ENCODE measurements around the gene MARCKS. TPM values are rescaled to one million over a fixed set of nuclear protein-coding genes. Genes with fewer than 3 reads are reported as not detected.

MARCKS gene
- total RNA-seq, 2 experiments from 2014 or later = 0.04 TPM; not detected in 1

DNA sequence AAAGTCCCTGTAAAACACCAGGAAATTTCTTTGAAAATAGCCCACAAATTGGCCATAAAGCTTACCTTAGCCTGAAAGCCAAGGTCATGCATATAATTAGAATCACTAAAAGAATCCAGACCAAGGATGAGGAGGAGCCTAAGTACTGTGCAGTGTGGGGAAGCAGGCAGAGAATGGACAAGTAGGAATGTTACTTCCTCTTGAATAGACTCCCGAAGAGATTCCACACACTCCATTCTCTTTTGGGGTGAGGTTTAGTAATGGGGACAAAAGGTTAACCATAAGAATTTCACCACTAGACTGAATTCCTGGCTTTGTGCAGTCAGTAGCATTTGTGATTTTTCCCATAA, 27.5 kb upstream of the MARCKS start:
- ChIA-PET CTCF (no interaction called here), POLR2A (no interaction called here)
- no peaks in the 10 kb centered on the region for H3K36me3 Mint-ChIP-seq (ENCODE audit: low read depth)
- no peak overlapping the region for H3K27ac Mint-ChIP-seq
- DNase-seq = no peak
- H3K27me3 Mint-ChIP-seq = no peaks in the 10 kb centered on the region
- H3K4me1 Mint-ChIP-seq = no peaks in the 10 kb centered on the region
- H3K4me3 Mint-ChIP-seq = no peak overlapping the region
- no peaks in the 10 kb centered on the region for H3K9me3 Mint-ChIP-seq

GRCh38 chr6:113830140-113830539, 27.0 kb upstream of the MARCKS start:
- POLR2A ChIA-PET = no interaction called here
- Mint-ChIP-seq H3K27ac (no peak overlapping the region), H3K27me3 (no peaks in the 10 kb centered on the region), H3K36me3 (ENCODE audit: low read depth) (no peaks in the 10 kb centered on the region), H3K4me3 (no peak overlapping the region), H3K9me3 (no peaks in the 10 kb centered on the region), H3K4me1 (no peaks in the 10 kb centered on the region)
- CTCF ChIA-PET = interaction anchor here (1.3 kb wide), 1 partner anchor 29 kb away, joined by 4 read pairs; no protein-coding TSS in a partner anchor
- no peak for DNase-seq

DNA sequence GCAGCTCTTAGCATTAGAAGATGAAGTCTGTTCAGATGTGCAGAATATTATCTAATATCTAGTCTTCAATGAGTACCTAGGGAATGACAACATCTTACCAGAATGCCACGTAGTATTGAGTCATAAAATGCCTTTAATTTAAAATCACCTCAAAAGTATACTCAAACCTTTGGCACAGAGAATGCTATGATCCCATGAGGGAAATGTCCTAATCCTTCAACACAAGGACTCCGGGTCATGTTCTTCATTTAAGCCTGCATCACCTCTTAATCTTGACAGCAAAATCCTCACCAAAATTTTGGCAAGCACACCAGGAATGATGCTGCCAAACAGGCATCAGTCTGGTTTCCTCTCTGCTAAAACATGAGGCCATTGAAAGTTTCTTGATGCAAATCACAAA, 23.6 kb upstream of the MARCKS start:
- no peaks in the 10 kb centered on the region for H3K9me3 Mint-ChIP-seq
- peaks cover 3% of the 10 kb centered on the region for H3K27me3 Mint-ChIP-seq
- H3K4me1 Mint-ChIP-seq = no peaks in the 10 kb centered on the region
- CTCF ChIA-PET = no interaction called here
- no peak overlapping the region for H3K4me3 Mint-ChIP-seq
- no peak for DNase-seq
- H3K36me3 Mint-ChIP-seq (ENCODE audit: low read depth) = no peaks in the 10 kb centered on the region
- H3K27ac Mint-ChIP-seq = no peak overlapping the region
- POLR2A ChIA-PET = no interaction called here

DNA sequence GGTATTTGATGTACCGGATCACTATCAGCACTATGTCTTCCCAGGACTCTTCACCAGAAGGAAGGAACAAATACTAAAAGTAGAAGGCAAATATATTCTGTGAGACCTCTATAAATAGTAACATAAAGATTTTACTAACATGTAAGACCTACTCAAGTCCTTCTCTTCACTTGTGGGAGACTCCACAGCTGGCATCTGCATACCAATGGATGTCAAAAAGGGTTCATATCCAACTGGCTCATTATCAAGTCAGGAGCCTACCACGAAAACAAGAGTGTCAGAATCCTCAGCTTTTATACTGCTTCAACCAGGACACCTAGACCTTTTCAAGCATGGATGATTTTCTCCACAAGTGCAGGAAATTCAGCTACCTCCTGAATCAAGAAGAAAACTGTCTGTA, 20.0 kb upstream of the MARCKS start:
- Mint-ChIP-seq H3K27me3 (peaks cover 10% of the 10 kb centered on the region), H3K36me3 (ENCODE audit: low read depth) (no peaks in the 10 kb centered on the region), H3K4me1 (no peaks in the 10 kb centered on the region), H3K4me3 (no peak overlapping the region), H3K9me3 (no peaks in the 10 kb centered on the region), H3K27ac (no peak overlapping the region)
- ChIA-PET CTCF (interaction anchor here (2.2 kb wide), 1 partner anchor 22 kb away, joined by 5 read pairs; no protein-coding TSS in a partner anchor), POLR2A (no interaction called here)
- DNase-seq = no peak

- Mint-ChIP-seq H3K27ac (no peak overlapping the region), H3K4me3 (no peak overlapping the region), H3K27me3 (peaks cover 19% of the 10 kb centered on the region), H3K9me3 (no peaks in the 10 kb centered on the region), H3K4me1 (no peaks in the 10 kb centered on the region), H3K36me3 (ENCODE audit: low read depth) (no peaks in the 10 kb centered on the region)
- POLR2A ChIA-PET = no interaction called here
- DNase-seq = no peak
- CTCF ChIA-PET = no interaction called here
Observed at GRCh38 chr6:113842165-113842564, 15.0 kb upstream of the MARCKS start.

DNA sequence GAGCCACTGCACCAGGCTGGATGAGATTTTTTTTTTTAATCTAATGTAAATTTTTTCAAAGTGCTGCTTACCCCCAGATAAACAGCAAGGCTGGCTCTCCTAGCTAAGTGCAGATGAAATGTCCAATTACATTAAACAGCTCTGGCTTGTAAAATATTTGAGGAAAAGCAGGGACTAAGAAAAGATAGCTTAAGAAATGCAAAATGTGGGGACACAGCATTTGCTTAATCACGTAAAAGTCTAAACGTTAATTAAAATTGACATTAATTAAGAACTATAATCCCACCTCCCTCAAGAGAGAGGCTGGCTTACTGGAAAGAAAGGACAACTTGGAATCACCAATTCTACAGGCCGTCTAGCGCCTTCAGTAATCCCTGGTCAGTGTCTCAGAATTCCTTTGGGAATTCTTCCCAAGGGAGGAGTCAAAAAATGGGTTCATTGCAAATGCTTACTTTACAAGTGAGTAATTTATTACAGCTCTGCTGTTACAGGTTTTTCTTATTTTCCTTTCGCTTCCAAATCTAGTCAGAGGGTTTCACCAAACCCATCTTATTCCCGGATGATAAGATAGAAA, 13.6 kb upstream of the MARCKS start:
- POLR2A ChIA-PET = no interaction called here
- H3K4me1 Mint-ChIP-seq = no peaks in the 10 kb centered on the region
- no peak overlapping the region for H3K27ac Mint-ChIP-seq
- H3K27me3 Mint-ChIP-seq = peaks cover 21% of the 10 kb centered on the region
- CTCF ChIA-PET = no interaction called here
- DNase-seq = no peak
- no peak overlapping the region for H3K4me3 Mint-ChIP-seq
- no peaks in the 10 kb centered on the region for H3K36me3 Mint-ChIP-seq (ENCODE audit: low read depth)
- no peaks in the 10 kb centered on the region for H3K9me3 Mint-ChIP-seq

DNA sequence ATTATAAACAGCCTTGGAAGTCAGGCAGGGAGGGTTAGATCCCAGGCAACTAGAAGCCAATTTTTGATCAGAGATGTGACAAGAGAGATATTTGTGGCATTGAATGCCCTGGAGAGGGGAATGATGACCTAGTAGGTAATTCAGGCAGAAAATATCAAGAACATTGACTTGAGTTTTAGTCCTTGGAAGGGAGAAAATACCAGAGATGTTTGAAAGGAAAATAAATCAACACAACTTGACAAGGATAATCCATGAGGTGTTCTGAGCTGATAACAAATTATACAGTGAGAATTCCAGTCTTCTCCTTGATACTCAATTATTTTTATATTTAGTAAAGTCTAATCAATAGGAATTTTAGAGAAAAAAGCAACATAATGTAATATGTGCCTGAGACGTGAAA, 10.6 kb upstream of the MARCKS start:
- Mint-ChIP-seq H3K36me3 (ENCODE audit: low read depth) (no peaks in the 10 kb centered on the region), H3K27ac (no peak overlapping the region), H3K4me3 (no peak overlapping the region), H3K4me1 (no peaks in the 10 kb centered on the region), H3K27me3 (peaks cover 25% of the 10 kb centered on the region), H3K9me3 (no peaks in the 10 kb centered on the region)
- ChIA-PET POLR2A (no interaction called here), CTCF (no interaction called here)
- DNase-seq = no peak

- peaks cover 26% of the 10 kb centered on the region for H3K27me3 Mint-ChIP-seq
- H3K27ac Mint-ChIP-seq = no peak overlapping the region
- H3K4me1 Mint-ChIP-seq = no peaks in the 10 kb centered on the region
- no peak overlapping the region for H3K4me3 Mint-ChIP-seq
- no peaks in the 10 kb centered on the region for H3K36me3 Mint-ChIP-seq (ENCODE audit: low read depth)
- ChIA-PET POLR2A (no interaction called here), CTCF (no interaction called here)
- no peaks in the 10 kb centered on the region for H3K9me3 Mint-ChIP-seq
- no peak for DNase-seq
Observed at GRCh38 chr6:113847447-113847846, 9.7 kb upstream of the MARCKS start.

- CTCF ChIA-PET = no interaction called here
- H3K9me3 Mint-ChIP-seq = no peaks in the 10 kb centered on the region
Observed at GRCh38 chr6:113848280-113848679, 8.9 kb upstream of the MARCKS start.

DNA sequence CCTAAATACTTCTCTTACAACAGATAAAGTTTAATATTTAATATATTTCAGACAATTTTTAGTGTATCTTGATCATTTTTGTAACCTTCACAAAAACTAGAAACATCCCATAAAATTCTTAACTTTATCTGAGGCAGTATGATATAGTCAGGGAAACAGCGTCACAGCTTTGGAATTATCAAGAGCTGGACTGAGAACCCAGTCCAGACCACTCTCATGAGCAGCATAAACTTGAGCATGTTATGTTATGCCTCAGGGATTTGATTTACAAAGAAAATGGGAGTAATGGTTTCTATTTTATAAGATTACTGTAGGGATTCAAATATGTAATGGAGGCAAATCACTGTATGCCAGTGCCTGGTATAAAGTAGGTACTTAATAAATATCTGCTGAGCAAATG, 8.3 kb upstream of the MARCKS start:
- H3K4me1 Mint-ChIP-seq = no peaks in the 10 kb centered on the region
- ChIA-PET POLR2A (no interaction called here), CTCF (no interaction called here)
- no peaks in the 10 kb centered on the region for H3K9me3 Mint-ChIP-seq
- peaks cover 37% of the 10 kb centered on the region for H3K27me3 Mint-ChIP-seq
- H3K4me3 Mint-ChIP-seq = no peak overlapping the region
- no peak for DNase-seq
- no peaks in the 10 kb centered on the region for H3K36me3 Mint-ChIP-seq (ENCODE audit: low read depth)
- H3K27ac Mint-ChIP-seq = no peak overlapping the region

More at GRCh38 chr6:113848280-113848679, 8.9 kb upstream of the MARCKS start:
- POLR2A ChIA-PET = no interaction called here
- Mint-ChIP-seq H3K27ac (no peak overlapping the region), H3K4me3 (no peak overlapping the region), H3K36me3 (ENCODE audit: low read depth) (no peaks in the 10 kb centered on the region), H3K4me1 (no peaks in the 10 kb centered on the region), H3K27me3 (peaks cover 33% of the 10 kb centered on the region)
- DNase-seq = no peak

DNA sequence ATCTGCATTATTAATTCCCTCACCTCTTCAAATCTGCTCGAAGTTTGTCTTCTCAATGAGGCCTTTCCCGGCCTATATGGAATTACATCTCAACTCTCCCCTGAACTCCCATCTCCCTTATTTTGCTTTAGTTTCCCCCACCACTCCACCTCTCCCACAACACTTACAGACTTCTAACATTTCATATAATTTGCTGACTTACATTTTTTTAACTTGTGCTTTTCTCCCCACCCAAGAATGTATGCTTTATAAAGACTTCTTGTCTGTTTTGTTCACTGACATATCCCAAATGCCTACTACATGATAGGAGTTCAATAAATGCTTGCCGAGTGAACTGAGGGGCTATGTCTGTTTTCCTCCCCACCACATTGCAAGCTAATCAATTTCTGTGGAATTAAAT, 3.9 kb upstream of the MARCKS start:
- Mint-ChIP-seq H3K27ac (no peak overlapping the region), H3K9me3 (no peaks in the 10 kb centered on the region), H3K4me3 (no peak overlapping the region), H3K4me1 (peaks cover 8% of the 10 kb centered on the region), H3K36me3 (ENCODE audit: low read depth) (peaks cover 2% of the 10 kb centered on the region), H3K27me3 (peaks cover 50% of the 10 kb centered on the region)
- no peak for DNase-seq
- ChIA-PET CTCF (interaction anchor here (0.6 kb wide), 2 partner anchors 134 to 367 kb away, joined by 3 read pairs; no protein-coding TSS in a partner anchor), POLR2A (no interaction called here)

- POLR2A ChIA-PET = no interaction called here
- Mint-ChIP-seq H3K27me3 (peaks cover 43% of the 10 kb centered on the region), H3K4me3 (peak overlapping the region; percentile 51), H3K4me1 (peaks cover 12% of the 10 kb centered on the region), H3K27ac (peak overlapping the region; percentile 26), H3K36me3 (ENCODE audit: low read depth) (peaks cover 2% of the 10 kb centered on the region), H3K9me3 (no peaks in the 10 kb centered on the region)
- CTCF ChIA-PET = no interaction called here
- no peak for DNase-seq
Observed at GRCh38 chr6:113854531-113855499, 2.3 kb upstream of the MARCKS start.

GRCh38 chr6:113855500-113856374, 1.4 kb upstream of the MARCKS start:
- Mint-ChIP-seq H3K9me3 (no peaks in the 10 kb centered on the region), H3K4me1 (peaks cover 16% of the 10 kb centered on the region), H3K36me3 (ENCODE audit: low read depth) (peaks cover 2% of the 10 kb centered on the region), H3K4me3 (peak overlapping the region; percentile 51), H3K27ac (no peak overlapping the region), H3K27me3 (peaks cover 46% of the 10 kb centered on the region)
- ChIA-PET POLR2A (no interaction called here), CTCF (interaction anchor here (0.6 kb wide), 1 partner anchor 415 kb away, joined by 5 read pairs; no protein-coding TSS in a partner anchor)
- no peak for DNase-seq
